ENCODE results near the gene ENAH.

The ENAH gene

DNA sequence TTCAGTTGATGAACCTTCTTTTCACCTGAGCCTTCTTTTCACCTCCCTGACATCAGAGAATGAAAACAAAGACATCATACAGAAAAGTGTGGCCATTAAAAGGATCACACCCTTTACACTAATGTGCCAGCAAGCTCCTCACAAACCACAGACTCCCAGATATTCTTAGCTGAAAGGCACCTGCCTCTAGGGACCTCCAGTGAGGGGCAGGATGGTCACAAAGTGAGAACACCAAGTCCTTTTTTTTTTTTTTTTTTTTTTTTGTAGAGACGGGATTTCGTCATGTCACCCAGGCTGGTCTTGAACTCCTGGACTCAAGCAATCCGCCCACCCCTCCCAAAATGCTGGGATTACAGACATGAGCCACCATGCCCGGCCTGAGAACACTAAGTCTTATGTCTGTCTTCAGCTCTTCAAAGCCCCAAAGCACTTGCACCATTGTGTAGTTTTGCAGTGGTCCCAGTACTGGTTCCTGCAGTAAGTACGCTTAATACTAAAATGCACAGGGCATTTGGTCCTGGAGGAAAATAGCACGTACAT lies 166.9 kb downstream of the ENAH start:
- in situ Hi-C loops (cut with HindIII; ENCODE audit: low sequenced_read_pairs) = no loop called here
- no peak for TF ChIP-seq CTCF (IDR thresholded peaks at IDR 0.05; ENCODE audit: low read depth, low read length, missing control alignments)
- DNase-seq (ENCODE audit: low read depth) = no peak
- no peak overlapping the region for H3K4me3 ChIP-seq (ENCODE audit: low read depth, low read length)

GRCh38 chr1:225485226-225485625 lies 167.7 kb downstream of the ENAH start:
- DNase-seq (ENCODE audit: low read depth) = no peak
- no peak for TF ChIP-seq CTCF (IDR thresholded peaks at IDR 0.05; ENCODE audit: low read depth, low read length, missing control alignments)
- in situ Hi-C loops (cut with HindIII; ENCODE audit: low sequenced_read_pairs) = no loop called here
- H3K4me3 ChIP-seq (ENCODE audit: low read depth, low read length) = no peak overlapping the region

DNA sequence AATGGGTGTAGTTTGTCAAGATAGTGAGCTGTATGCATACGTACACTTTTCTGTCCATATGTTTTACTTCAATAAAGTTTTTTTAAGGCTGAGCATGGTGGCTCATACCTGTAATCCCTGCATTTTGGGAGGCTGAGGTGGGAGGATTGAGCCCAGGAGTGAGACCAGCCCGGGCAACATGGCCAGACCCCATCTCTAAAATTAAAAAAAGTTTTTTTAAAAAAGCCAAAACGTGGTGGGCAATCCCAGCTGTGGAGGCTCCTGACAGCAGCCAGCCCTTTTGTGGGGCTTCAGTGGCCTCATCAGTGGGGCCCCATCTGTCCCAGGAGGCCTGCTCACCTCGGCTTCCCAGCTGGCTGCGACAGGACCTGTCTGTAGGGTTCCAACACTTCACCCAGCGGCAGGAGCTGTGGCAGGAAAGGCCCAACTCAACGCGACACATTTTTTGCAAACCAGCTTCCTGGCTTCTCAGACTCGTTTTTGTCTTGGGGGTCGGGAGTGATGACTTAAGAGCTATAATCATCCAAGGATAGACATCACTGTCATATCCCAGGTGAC lies 168.2 kb downstream of the ENAH start:
- no peak overlapping the region for H3K4me3 ChIP-seq (ENCODE audit: low read depth, low read length)
- in situ Hi-C loops (cut with HindIII; ENCODE audit: low sequenced_read_pairs) = no loop called here
- no peak for TF ChIP-seq CTCF (IDR thresholded peaks at IDR 0.05; ENCODE audit: low read depth, low read length, missing control alignments)
- DNase-seq (ENCODE audit: low read depth) = no peak

DNA sequence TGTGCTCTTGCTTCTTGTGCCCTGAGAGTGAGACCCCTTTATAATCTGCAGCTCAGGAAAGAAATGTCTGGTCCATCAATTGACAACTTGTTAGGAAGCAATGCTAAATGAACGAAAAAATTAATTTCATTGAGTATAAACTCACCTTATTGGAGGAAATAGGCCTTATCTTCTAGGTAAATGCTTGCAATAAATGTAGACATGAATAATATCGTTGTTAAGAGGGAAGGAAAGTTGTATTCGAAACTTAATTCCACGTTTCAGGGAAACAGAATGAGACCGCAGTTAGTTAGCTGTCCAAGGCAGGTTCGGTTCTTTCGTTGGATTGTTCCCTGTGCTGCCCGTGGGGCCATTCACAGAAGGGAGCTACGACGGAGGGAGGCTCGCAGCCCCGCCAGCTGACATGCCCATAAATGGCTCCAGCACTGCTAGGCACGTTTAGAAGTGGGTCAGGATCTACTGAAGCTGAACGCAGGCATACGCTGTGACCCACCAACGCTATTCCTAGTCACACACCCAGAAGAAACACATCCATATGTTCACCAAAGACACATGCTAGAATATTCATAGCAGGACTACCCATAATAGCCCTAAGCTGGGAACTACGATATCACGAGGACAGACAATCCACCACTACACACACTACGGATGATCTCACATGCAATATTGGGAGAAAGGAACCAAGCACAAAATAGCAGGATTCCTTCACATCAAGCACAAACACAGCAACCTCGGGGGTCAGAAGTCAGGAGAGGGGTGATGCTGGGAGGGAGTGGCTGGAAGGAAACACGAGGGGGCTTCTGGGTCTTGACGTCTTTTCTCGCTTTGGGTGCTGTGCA lies 168.9 kb downstream of the ENAH start:
- no peak for DNase-seq (ENCODE audit: low read depth)
- in situ Hi-C loops (cut with HindIII; ENCODE audit: low sequenced_read_pairs) = no loop called here
- TF ChIP-seq CTCF (IDR thresholded peaks at IDR 0.05; ENCODE audit: low read depth, low read length, missing control alignments) = no peak

GRCh38 chr1:225482421-225482950 lies 170.4 kb downstream of the ENAH start:
- H3K4me3 ChIP-seq (ENCODE audit: low read depth, low read length) = no peak overlapping the region
- in situ Hi-C loops (cut with HindIII; ENCODE audit: low sequenced_read_pairs) = no loop called here
- TF ChIP-seq CTCF (IDR thresholded peaks at IDR 0.05; ENCODE audit: low read depth, low read length, missing control alignments) = no peak
- peak; percentile 40 for DNase-seq (ENCODE audit: low read depth)

More for the DNA sequence above, 168.9 kb downstream of the ENAH start:
- H3K4me3 ChIP-seq (ENCODE audit: low read depth, low read length) = no peak overlapping the region

- H3K4me3 ChIP-seq (ENCODE audit: low read depth, low read length) = no peak overlapping the region
- DNase-seq (ENCODE audit: low read depth) = no peak
- no peak for TF ChIP-seq CTCF (IDR thresholded peaks at IDR 0.05; ENCODE audit: low read depth, low read length, missing control alignments)
- in situ Hi-C loops (cut with HindIII; ENCODE audit: low sequenced_read_pairs) = no loop called here
Observed at GRCh38 chr1:225481738-225482137, 171.2 kb downstream of the ENAH start.

All from astrocyte of the cerebellum (primary cell).